Measurements from ENCODE around the gene CNPY1. TPM values are rescaled to one million over a fixed set of nuclear protein-coding genes. Genes with fewer than 3 reads are reported as not detected.

CNPY1 gene
- polyA plus RNA-seq, 1 of the 3 experiments (the other 2 are of a cell fraction) = not detected

- H3K9me3 ChIP-seq = no peaks in the 10 kb centered on the region
- H3K79me2 ChIP-seq (ENCODE audit: insufficient read depth) = no peaks in the 10 kb centered on the region
- ChIA-PET POLR2A (no interaction called here), CTCF (interaction anchor here (0.9 to 2.5 kb wide), 4 partner anchors 10 to 143 kb away, joined by 3 to 6 read pairs (median 4); partner anchors contain the start of gene CNPY1)
- no peak overlapping the region for H3K9ac ChIP-seq
- no peak overlapping the region for H3K27ac ChIP-seq (ENCODE audit: low read depth in 2 of 2, low read length in 1 of 2)
- no peaks in the 10 kb centered on the region for H3K36me3 ChIP-seq (replicated peaks in 1 of 2; ENCODE audit: control insufficient read depth in 1 of 2, insufficient read depth in 2 of 2, low read length in 1 of 2)
- no peak for DNase-seq
- no peaks in the 10 kb centered on the region for H3K9me2 ChIP-seq
- H3K4me3 ChIP-seq (ENCODE audit: low read depth in 2 of 2, low read length in 1 of 2) = no peak overlapping the region
- no peaks in the 10 kb centered on the region for H4K20me1 ChIP-seq (ENCODE audit: insufficient read depth)
- H3F3A ChIP-seq (replicated peaks; ENCODE audit: insufficient read depth) = no peaks in the 10 kb centered on the region
- H3K4me1 ChIP-seq (ENCODE audit: control insufficient read depth in 1 of 2, insufficient read depth in 2 of 2, low read depth in 1 of 2, low read length in 1 of 2) = no peaks in the 10 kb centered on the region
- TF ChIP-seq EP300 (IDR thresholded peaks at IDR 0.05; ENCODE audit: borderline replicate concordance in 1 of 2, low read depth in 1 of 2, low read length in 1 of 2) (no peak), GABPA (IDR thresholded peaks at IDR 0.05; ENCODE audit: low read depth) (no peak), POLR2AphosphoS5 (IDR thresholded peaks at IDR 0.05; ENCODE audit: low read depth, low read length) (no peak), SMC3 (IDR thresholded peaks at IDR 0.05; ENCODE audit: low read depth, low read length) (no peak), FOXJ3 (CRISPR knock-in tag; IDR thresholded peaks at IDR 0.05) (no peak), EZH2phosphoT487 (IDR thresholded peaks at IDR 0.05; ENCODE audit: borderline replicate concordance, low read depth) (no peak), RXRA (IDR thresholded peaks at IDR 0.05; ENCODE audit: borderline replicate concordance, low read depth) (no peak), PBX3 (IDR thresholded peaks at IDR 0.05) (no peak), JUND (IDR thresholded peaks at IDR 0.05) (no peak), IRF3 (IDR thresholded peaks at IDR 0.05; ENCODE audit: low read depth, low read length) (no peak), CTCF (IDR thresholded peaks at IDR 0.05) (no peak), CHD2 (IDR thresholded peaks at IDR 0.05; ENCODE audit: low read length, partially characterized antibody) (no peak), TCF12 (IDR thresholded peaks at IDR 0.05) (no peak), ELF1 (IDR thresholded peaks at IDR 0.05) (no peak), RCOR1 (IDR thresholded peaks at IDR 0.05; ENCODE audit: low read length) (no peak), TEAD4 (IDR thresholded peaks at IDR 0.05; ENCODE audit: borderline replicate concordance, insufficient read depth) (no peak), NRF1 (IDR thresholded peaks at IDR 0.05; ENCODE audit: low read depth, low read length) (no peak), MAX (IDR thresholded peaks at IDR 0.05; ENCODE audit: low read depth) (no peak), MEF2A (IDR thresholded peaks at IDR 0.05; ENCODE audit: borderline replicate concordance, low read depth) (no peak)
- 18% methylated on average over 16 of the region's 16 CpGs for WGBS (ENCODE audit: low lambda C conversion rate)
- no peak overlapping the region for H2AFZ ChIP-seq (ENCODE audit: low read depth)
- no peak overlapping the region for H3K4me2 ChIP-seq
- H3K27me3 ChIP-seq (ENCODE audit: insufficient read depth) = peaks cover 78% of the 10 kb centered on the region
Measured at GRCh38 chr7:155523168-155523675, 23.1 kb downstream of the CNPY1 start.

Data from SK-N-SH (cell line).